HEK293 (cell line): ENCODE data around the gene FRMPD4.

Source experiments
- CTCF ChIP-seq: fragments of 450-650 bp; formaldehyde crosslinking; IDR thresholded peaks from 2 replicates; pipeline ENCODE4 v1.5.1; 2016; ENCODE audit warnings: missing biosample characterization, missing genetic modification characterization
- SP2 ChIP-seq: fragments of 450-650 bp; formaldehyde crosslinking; IDR thresholded peaks from 2 replicates; pipeline ENCODE4 v1.5.1; 2016; ENCODE audit warnings: missing biosample characterization, missing genetic modification characterization
- YY1 ChIP-seq: fragments of 450-650 bp; formaldehyde crosslinking; IDR thresholded peaks from 2 replicates; pipeline ENCODE4 v1.5.1; 2018; ENCODE audit warnings: missing biosample characterization, missing genetic modification characterization
- ZNF121 ChIP-seq: fragments of 450-650 bp; formaldehyde crosslinking; IDR thresholded peaks from 2 replicates; pipeline ENCODE4 v1.5.1; 2016; ENCODE audit warnings: missing biosample characterization, missing genetic modification characterization
- ZNF140 ChIP-seq: fragments of 450-650 bp; formaldehyde crosslinking; IDR thresholded peaks from 2 replicates; pipeline ENCODE4 v1.5.1; 2016; ENCODE audit warnings: missing biosample characterization, missing genetic modification characterization

GRCh38 chrX:12672367-12673106 is 534.3 kb downstream of the FRMPD4 start:
- TF ChIP-seq ZNF121 (tag by site-specific recombination): no peak
- no peak for TF ChIP-seq SP2 (tag by site-specific recombination)
- no peak for TF ChIP-seq YY1 (tag by site-specific recombination)
- no peak for TF ChIP-seq CTCF
- TF ChIP-seq ZNF140: no peak
